GM21737 (cell line): ENCODE results near the gene RFXAP.

Experiments
- ATAC-seq: cut with Tn5 transposase; IDR thresholded peaks from one replicate; pipeline ENCODE4 v1.9.1; 2021; ENCODE audit warnings: mild to moderate bottlenecking, moderate library complexity; ENCODE audit not compliant: unreplicated experiment

RFXAP gene

DNA sequence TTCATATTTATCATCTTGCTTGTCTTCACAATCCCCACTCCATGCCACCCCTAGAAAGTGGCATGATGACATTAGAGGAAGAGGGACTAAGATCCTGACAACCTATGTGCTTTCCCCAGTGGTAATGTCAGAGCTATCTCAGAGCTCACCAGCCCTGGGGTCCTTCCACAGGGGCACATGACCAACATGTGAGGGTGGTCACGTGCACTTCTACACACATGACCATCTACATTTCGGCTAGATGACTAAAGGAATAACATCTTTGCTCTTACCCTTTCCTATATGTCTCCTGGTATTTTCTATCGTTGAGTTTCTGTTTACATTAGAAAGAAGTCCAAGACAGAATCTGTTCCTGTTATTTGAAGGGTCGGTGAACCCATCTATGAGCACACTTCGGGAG is 46.2 kb downstream of the RFXAP start:
- ATAC-seq = no peak

DNA sequence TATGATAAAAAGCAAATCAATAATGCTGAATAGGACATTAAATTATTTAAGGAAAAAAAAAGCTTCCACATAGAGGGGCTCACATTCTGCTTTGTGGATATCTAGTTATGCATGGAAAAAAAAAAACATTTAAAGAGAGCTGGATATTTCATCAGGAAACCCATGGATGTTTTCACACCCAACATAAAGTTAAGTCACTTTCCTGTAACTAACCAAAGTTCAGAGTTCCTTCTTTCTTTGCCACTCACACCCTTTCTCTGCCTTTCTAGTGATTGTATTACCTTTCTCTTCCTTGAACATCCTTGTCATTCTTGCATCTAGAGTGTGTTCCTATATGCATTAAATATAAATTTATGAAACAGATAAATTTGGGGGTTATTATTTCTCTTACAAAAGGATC is 47.2 kb downstream of the RFXAP start:
- ATAC-seq = no peak

DNA sequence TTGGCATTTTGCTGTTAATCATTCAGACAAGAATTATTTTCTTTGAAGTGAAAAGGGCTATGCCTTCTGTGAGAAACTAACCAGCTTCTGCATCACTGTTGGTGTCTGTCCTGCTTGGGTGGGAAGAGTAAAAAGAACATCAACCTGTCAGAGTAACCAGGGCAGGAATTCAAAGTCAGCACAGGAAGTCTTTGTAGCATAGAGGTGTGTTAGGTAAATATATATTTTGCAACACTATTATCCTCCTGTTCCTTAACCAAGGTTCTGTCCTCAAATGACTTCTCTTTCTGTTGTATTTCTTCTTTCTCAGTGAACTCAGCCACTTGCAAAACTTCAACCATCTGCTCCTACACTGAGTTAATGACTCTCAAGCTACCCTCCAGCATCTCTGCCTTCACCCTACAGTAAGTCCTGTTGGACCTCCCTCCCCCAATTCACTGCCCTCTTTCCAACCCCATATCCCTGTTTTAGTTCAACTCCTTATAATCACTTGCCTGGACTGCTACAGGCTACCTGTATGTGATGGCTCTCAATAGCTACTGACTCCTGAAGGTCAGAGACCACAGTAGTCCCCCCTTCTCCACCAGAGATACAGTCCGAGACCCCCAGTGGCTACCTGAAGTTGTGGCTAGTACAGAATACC is 51.1 kb downstream of the RFXAP start:
- no peak for ATAC-seq

DNA sequence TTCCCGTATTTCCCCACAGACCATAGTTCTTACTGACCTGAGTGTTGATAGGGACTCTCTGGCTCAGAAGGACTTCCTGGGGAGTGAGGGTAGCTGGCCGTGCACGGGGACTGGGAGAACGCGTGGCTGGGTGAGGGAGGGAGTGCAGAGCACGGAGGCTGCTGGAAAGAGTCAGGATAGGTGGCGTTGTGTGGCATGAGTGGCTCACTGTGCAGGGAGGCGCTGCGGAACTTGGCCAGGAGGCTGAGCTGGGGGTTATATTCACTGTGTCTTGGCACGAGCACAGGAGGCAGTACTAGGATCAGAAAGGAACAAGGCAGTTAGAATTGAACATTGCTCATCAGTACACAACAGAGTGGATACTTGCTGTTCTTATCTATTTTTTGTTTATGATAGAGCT is 53.6 kb downstream of the RFXAP start:
- ATAC-seq = no peak

DNA sequence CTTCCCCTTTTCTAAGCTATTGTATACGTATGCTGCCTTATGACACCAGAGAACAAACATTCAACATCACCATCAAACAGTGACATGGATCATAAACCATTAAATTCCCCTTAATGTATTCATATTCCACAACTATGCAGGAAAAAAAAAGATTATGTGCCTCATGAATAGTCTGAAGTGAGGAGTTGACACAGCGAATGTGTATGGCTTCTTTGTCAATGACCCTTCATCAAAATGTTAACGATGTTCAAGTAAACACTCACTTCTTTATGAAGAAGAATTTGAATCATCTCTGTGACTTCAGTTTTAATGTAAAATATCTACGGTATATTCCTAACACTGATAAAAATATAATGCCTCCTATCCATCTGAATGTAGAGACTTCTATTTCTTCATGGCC is 56.4 kb downstream of the RFXAP start:
- ATAC-seq = no peak

DNA sequence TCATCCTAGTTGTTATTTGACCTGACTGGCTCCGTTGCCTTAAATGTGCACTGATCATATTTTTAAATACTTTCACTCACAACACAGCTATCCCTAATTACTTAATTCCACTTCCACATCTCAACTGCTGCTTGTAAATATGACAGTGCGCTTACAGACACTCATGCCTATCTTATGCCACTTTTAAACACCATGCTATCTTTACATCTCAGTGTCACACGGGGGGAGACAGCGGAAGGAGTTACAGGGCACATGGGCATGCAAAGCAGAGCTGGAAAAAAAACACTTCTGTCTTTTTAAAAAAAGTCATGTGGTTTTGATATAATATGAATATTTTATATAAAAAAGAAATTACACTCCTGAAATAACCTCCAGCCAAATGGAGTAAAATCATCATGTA is 56.9 kb downstream of the RFXAP start:
- ATAC-seq = no peak
